HepG2 (cell line): ENCODE results near the gene SLC12A1. TPM values are rescaled to one million over a fixed set of nuclear protein-coding genes. Genes with fewer than 3 reads are reported as not detected.

ENCODE experiments used
- ATAC-seq: fragments of 200-7000 bp; cut with Tn5 transposase; 3 replicates; pipeline ENCODE4 v1.9.1; 2020; ENCODE audit warnings: mild to moderate bottlenecking, moderate library complexity
- BruUV-seq: library from RNA; stranded (reverse); fragments of 400-500 nt; replicated peaks from 2 replicates; lab custom pipeline; 2021; lab: Mats Ljungman, UMichigan
- CTCF ChIA-PET: fragments of 300-600 bp; formaldehyde crosslinking; extraction: SDS; loops from one replicate; lab custom pipeline; 2021; ENCODE audit warnings: low total read pairs, inconsistent platforms, low intra/inter-chr PET ratio; lab: Yijun Ruan, JAX
- POLR2A ChIA-PET: fragments of 350-600 bp; sonication (Branson Sonifier 250); formaldehyde crosslinking; loops from one replicate; lab custom pipeline; 2020; ENCODE audit warnings: antibody characterized with exemption, inconsistent platforms; lab: Yijun Ruan, JAX
- DNase-seq: peaks from one replicate; pipeline ENCODE4 v3.0.0-alpha.2; 2015; ENCODE audit warnings: low spot score
- FAIRE-seq: peaks from 3 replicates; lab custom pipeline; 2011; peaks lifted over from hg19 to GRCh38; lab: Jason Lieb, UNC
- H2AFZ ChIP-seq: one replicate; pipeline ENCODE4 v1.6.1; 2011; ENCODE audit warnings: low read length, inconsistent platforms
- H3K27ac ChIP-seq: fragments of 300-600 bp; 3 replicates; pipeline ENCODE4 v1.8.0; 2011; ENCODE audit warnings: mixed run types, mild to moderate bottlenecking, mixed read lengths, low read length, inconsistent platforms; ENCODE audit not compliant: insufficient read depth; ENCODE audit errors: extremely low read length
- H3K27me3 ChIP-seq, 2 experiments: fragments of 200-600 bp in 1 of 2; 2 replicates in 1 of 2; 3 replicates in 1 of 2; pipeline versions ENCODE4 v1.6.0 to v1.8.0; 2011; ENCODE audit warnings: low read length in 2 of 2, mild to moderate bottlenecking in 2 of 2, moderate library complexity in 2 of 2, inconsistent platforms in 1 of 2; ENCODE audit not compliant: insufficient read depth in 2 of 2, control insufficient read depth in 1 of 2
- H3K36me3 ChIP-seq, 2 experiments: fragments of 200-600 bp in 1 of 2; replicated peaks in 1 of 2; 2 replicates in 1 of 2; 3 replicates in 1 of 2; pipeline versions ENCODE4 v1.5.1 to v1.8.0; 2011; ENCODE audit warnings: low read length in 2 of 2, inconsistent platforms in 1 of 2; ENCODE audit not compliant: insufficient read depth in 2 of 2, control insufficient read depth in 1 of 2
- H3K4me1 ChIP-seq: 2 replicates; pipeline ENCODE4 v1.5.1; 2012; ENCODE audit warnings: low read length, inconsistent platforms; ENCODE audit not compliant: insufficient read depth
- H3K4me2 ChIP-seq: 2 replicates; pipeline ENCODE4 v1.6.0; 2011; ENCODE audit warnings: low read depth, low read length, inconsistent platforms
- H3K4me3 ChIP-seq, 3 experiments: fragments of 200-600 bp in 1 of 3; sonication (generic), shearing (Covaris generic) in 1 of 3; replicated peaks in 1 of 3; 2 replicates each; pipeline ENCODE4 v1.5.1; 2011 to 2016; ENCODE audit warnings: low read length in 3 of 3, inconsistent platforms in 2 of 3, low read depth in 2 of 3, mild to moderate bottlenecking in 2 of 3, control low read depth in 1 of 3, mixed read lengths in 1 of 3; ENCODE audit not compliant: insufficient read depth in 1 of 3
- H3K79me2 ChIP-seq: one replicate; pipeline ENCODE4 v1.6.1; 2011; ENCODE audit warnings: low read length, inconsistent platforms; ENCODE audit not compliant: insufficient read depth
- H3K9ac ChIP-seq: 2 replicates; pipeline ENCODE4 v1.6.0; 2011; ENCODE audit warnings: mild to moderate bottlenecking, low read depth, low read length, inconsistent platforms; ENCODE audit not compliant: insufficient read depth
- H3K9me3 ChIP-seq: 2 replicates; pipeline ENCODE4 v1.5.1; 2012; ENCODE audit warnings: mild to moderate bottlenecking, low read length
- H4K20me1 ChIP-seq: 2 replicates; pipeline ENCODE4 v1.6.0; 2011; ENCODE audit warnings: inconsistent platforms, mild to moderate bottlenecking, low read length, moderate library complexity; ENCODE audit not compliant: insufficient read depth
- ATM ChIP-seq: fragments of 450-650 bp; IDR thresholded peaks from 2 replicates; pipeline ENCODE4 v1.7.1; 2017; ENCODE audit warnings: mild to moderate bottlenecking, borderline replicate concordance
- BORCS8-MEF2B ChIP-seq: sonication (generic); formaldehyde crosslinking; IDR thresholded peaks from 2 replicates; pipeline ENCODE4 v1.8.0; 2022; ENCODE audit warnings: mild to moderate bottlenecking, missing genetic modification reagents
- DNMT1 ChIP-seq: sonication (generic); formaldehyde crosslinking; IDR thresholded peaks from 2 replicates; pipeline ENCODE4 v1.5.1; 2020; ENCODE audit warnings: mild to moderate bottlenecking, missing genetic modification reagents
- EEA1 ChIP-seq: sonication (generic); formaldehyde crosslinking; IDR thresholded peaks from 2 replicates; pipeline ENCODE4 v1.5.1; 2020; ENCODE audit warnings: mild to moderate bottlenecking, missing genetic modification reagents, borderline replicate concordance
- HNF1B ChIP-seq: sonication (generic); formaldehyde crosslinking; IDR thresholded peaks from 2 replicates; pipeline ENCODE4 v1.5.1; 2020; ENCODE audit warnings: mild to moderate bottlenecking, moderate library complexity, missing genetic modification reagents
- HNRNPH1 ChIP-seq: fragments of 200-400 bp; formaldehyde crosslinking; optimal IDR thresholded peaks from 2 replicates; pipeline ENCODE3; 2017; ENCODE audit warnings: mild to moderate bottlenecking, low read depth, low read length
- REL ChIP-seq: sonication (generic); formaldehyde crosslinking; conservative IDR thresholded peaks from 2 replicates; pipeline ENCODE4 v1.8.0; 2022; ENCODE audit warnings: mild to moderate bottlenecking, missing genetic modification reagents, moderate library complexity
- SRF ChIP-seq: IDR thresholded peaks from 2 replicates; pipeline ENCODE4 v1.6.1; 2011; ENCODE audit warnings: mild to moderate bottlenecking, low read depth, low read length, moderate library complexity
- ZNF383 ChIP-seq: sonication (generic); formaldehyde crosslinking; IDR thresholded peaks from 2 replicates; pipeline ENCODE4 v1.4.0; 2020; ENCODE audit warnings: missing genetic modification reagents, mild to moderate bottlenecking, borderline replicate concordance
- ZNF501 ChIP-seq: sonication (generic); formaldehyde crosslinking; IDR thresholded peaks from 2 replicates; pipeline ENCODE4 v1.5.1; 2020; ENCODE audit warnings: mild to moderate bottlenecking, moderate library complexity, missing genetic modification reagents
- ZNF629 ChIP-seq: sonication (generic); formaldehyde crosslinking; conservative IDR thresholded peaks from 2 replicates; pipeline ENCODE4 v1.5.0; 2020; ENCODE audit warnings: missing genetic modification reagents
- ZNF746 ChIP-seq: sonication (generic); formaldehyde crosslinking; IDR thresholded peaks from 2 replicates; pipeline ENCODE4 v1.8.0; 2022; ENCODE audit warnings: mild to moderate bottlenecking, missing genetic modification reagents
- ZNF747 ChIP-seq: sonication (generic); formaldehyde crosslinking; IDR thresholded peaks from 2 replicates; pipeline ENCODE4 v1.8.1; 2023; ENCODE audit warnings: missing genetic modification reagents, mild to moderate bottlenecking, borderline replicate concordance
- in situ Hi-C: cut with HindIII; loops from 2 replicates; pipeline ENCODE4 v1.10.0; 2017; ENCODE audit warnings: low pct_unique_long_range_greater_than_20kb; ENCODE audit not compliant: extremely low pct_ligation_motif_present
- intact Hi-C: fragments of 100-400 bp; cut with micrococcal nuclease; formaldehyde crosslinking; loops from one replicate; pipeline ENCODE4 v1.10.0; 2022; ENCODE audit not compliant: unreplicated experiment
- polyA plus RNA-seq, 8 experiments: library from polyadenylated mRNA; depleted of rRNA in 3 of 8; stranded (reverse) in 7 of 8; unstranded in 1 of 8; fragments of >200 nt; fragmentation: Illumina TruSeq in 4 of 8; extraction: Trizol in 4 of 8; gene quantifications; 2 replicates each; pipeline versions ENCODE4 v1.2.1 to v1.2.3, GENCODE V29; 2011 to 2016; ENCODE audit warnings: low read depth in 4 of 8, missing spikeins in 1 of 8, mixed read lengths in 1 of 8; ENCODE audit not compliant: insufficient read depth in 1 of 8
- total RNA-seq, 5 experiments: library from RNA; depleted of rRNA; stranded (reverse); fragments of >200 nt; fragmentation: Illumina TruSeq; extraction: Trizol; gene quantifications; 2 replicates each; pipeline ENCODE4 v1.2.3, GENCODE V29; 2016; ENCODE audit warnings: low read depth in 1 of 5
- TF ChIP-seq, protein P1 (sequence below): sonication (generic); formaldehyde crosslinking; IDR thresholded peaks from 2 replicates; pipeline ENCODE4 v1.5.1; 2020; ENCODE audit warnings: mild to moderate bottlenecking, missing genetic modification reagents, moderate library complexity
- TF ChIP-seq, protein P2 (sequence below): sonication (generic); formaldehyde crosslinking; conservative IDR thresholded peaks from 2 replicates; pipeline ENCODE4 v1.4.0; 2020; ENCODE audit warnings: missing genetic modification reagents

The SLC12A1 gene
- total and polyA plus RNA-seq, 2 of the 13 experiments (the other 11 are each of a cell fraction or from before 2014, with no cell fraction given), result not detected

- TF ChIP-seq HNF1B (CRISPR knock-in tag) (no peak), ZNF383 (CRISPR knock-in tag) (no peak), BORCS8-MEF2B (CRISPR knock-in tag) (no peak), ZNF747 (CRISPR knock-in tag) (no peak), ATM (no peak), SRF (no peak), EEA1 (CRISPR knock-in tag) (no peak), REL (CRISPR knock-in tag) (no peak), DNMT1 (no peak), ZNF746 (CRISPR knock-in tag) (no peak), ZNF501 (CRISPR knock-in tag) (no peak), HNRNPH1 (no peak), ZNF629 (no peak)
- TF ChIP-seq, protein P1, sequence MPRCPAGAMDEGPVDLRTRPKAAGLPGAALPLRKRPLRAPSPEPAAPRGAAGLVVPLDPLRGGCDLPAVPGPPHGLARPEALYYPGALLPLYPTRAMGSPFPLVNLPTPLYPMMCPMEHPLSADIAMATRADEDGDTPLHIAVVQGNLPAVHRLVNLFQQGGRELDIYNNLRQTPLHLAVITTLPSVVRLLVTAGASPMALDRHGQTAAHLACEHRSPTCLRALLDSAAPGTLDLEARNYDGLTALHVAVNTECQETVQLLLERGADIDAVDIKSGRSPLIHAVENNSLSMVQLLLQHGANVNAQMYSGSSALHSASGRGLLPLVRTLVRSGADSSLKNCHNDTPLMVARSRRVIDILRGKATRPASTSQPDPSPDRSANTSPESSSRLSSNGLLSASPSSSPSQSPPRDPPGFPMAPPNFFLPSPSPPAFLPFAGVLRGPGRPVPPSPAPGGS (CRISPR knock-in tag), result no peak
- TF ChIP-seq, protein P2, sequence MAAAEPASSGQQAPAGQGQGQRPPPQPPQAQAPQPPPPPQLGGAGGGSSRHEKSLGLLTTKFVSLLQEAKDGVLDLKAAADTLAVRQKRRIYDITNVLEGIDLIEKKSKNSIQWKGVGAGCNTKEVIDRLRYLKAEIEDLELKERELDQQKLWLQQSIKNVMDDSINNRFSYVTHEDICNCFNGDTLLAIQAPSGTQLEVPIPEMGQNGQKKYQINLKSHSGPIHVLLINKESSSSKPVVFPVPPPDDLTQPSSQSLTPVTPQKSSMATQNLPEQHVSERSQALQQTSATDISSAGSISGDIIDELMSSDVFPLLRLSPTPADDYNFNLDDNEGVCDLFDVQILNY (CRISPR knock-in tag), result no peak
- no peaks in the 10 kb centered on the region for H3K79me2 ChIP-seq
- no peak overlapping the region for H2AFZ ChIP-seq
- intact Hi-C loops (no loop called here), in situ Hi-C loops (no loop called here)
- no peak overlapping the region for H3K4me2 ChIP-seq
- peaks cover 0 to 1% of the 10 kb centered on the region in 2 experiments; a peak in 1 of 5 replicates for H3K27me3 ChIP-seq
- no peak for ATAC-seq
- ChIA-PET CTCF (no interaction called here), POLR2A (no interaction called here)
- H3K27ac ChIP-seq, result no peak overlapping the region
- no peak for DNase-seq
- H3K4me1 ChIP-seq, result no peaks in the 10 kb centered on the region
- no peaks in the 10 kb centered on the region for H4K20me1 ChIP-seq
- no peaks in the 10 kb centered on the region for H3K9me3 ChIP-seq
- no peaks in the 10 kb centered on the region for H3K36me3 ChIP-seq
- no peak overlapping the region for H3K4me3 ChIP-seq
- H3K9ac ChIP-seq, result no peak overlapping the region
- no peak for FAIRE-seq
- BruUV-seq, result no TSS peak
Observed at GRCh38 chr15:48233246-48233645, 27.1 kb downstream of the SLC12A1 start.
